Vagina (tissue), 2 donors: ENCODE measurements around the gene KCNK3. TPM values are rescaled to one million over a fixed set of nuclear protein-coding genes. Genes with fewer than 3 reads are reported as not detected.

Source experiments
- DNase-seq, 2 donors: peaks; one replicate each; pipeline ENCODE4 v3.0.0-alpha.2; 2017; ENCODE audit errors: extremely low spot score in 2 of 2
- H3K27ac ChIP-seq: fragments of 200-600 bp; sonication (generic); one replicate; pipeline ENCODE4 v1.5.1; 2019
- H3K27me3 ChIP-seq: fragments of 200-600 bp; sonication (generic); one replicate; pipeline ENCODE4 v1.5.1; 2019
- H3K36me3 ChIP-seq, 2 donors: fragments of 200-600 bp; sonication (generic); one replicate each; pipeline ENCODE4 v1.5.1; 2017 to 2019
- H3K4me1 ChIP-seq: fragments of 200-600 bp; sonication (generic); one replicate; pipeline ENCODE4 v1.5.1; 2019
- H3K4me3 ChIP-seq, 2 donors: fragments of 200-600 bp; sonication (generic); 1 replicate in 1 of 2; 2 replicates in 1 of 2; pipeline ENCODE4 v1.5.1; 2016 to 2019
- H3K9me3 ChIP-seq: fragments of 200-600 bp; sonication (generic); one replicate; pipeline ENCODE4 v1.5.1; 2019
- CTCF ChIP-seq, 3 experiments: fragments of 450-650 bp in 2 of 3; fragments of 200-600 bp in 1 of 3; sonication (generic) in 1 of 3; IDR thresholded peaks; one replicate each; pipeline ENCODE4 v1.5.1; 2017 to 2019; ENCODE audit warnings: antibody characterized with exemption in 3 of 3, mild to moderate bottlenecking in 2 of 3, moderate library complexity in 2 of 3
- POLR2A ChIP-seq, 2 donors: fragments of 450-650 bp; IDR thresholded peaks; one replicate each; pipeline ENCODE4 v1.6.1; 2017; ENCODE audit warnings: antibody characterized with exemption in 2 of 2, mild to moderate bottlenecking in 2 of 2, moderate library complexity in 2 of 2
- POLR2AphosphoS5 ChIP-seq, 2 donors: sonication (generic); formaldehyde crosslinking; IDR thresholded peaks; one replicate each; pipeline ENCODE4 v1.9.0; 2017; ENCODE audit warnings: antibody characterized with exemption in 2 of 2, mild to moderate bottlenecking in 2 of 2, low read depth in 1 of 2; ENCODE audit not compliant: insufficient read depth in 1 of 2
- intact Hi-C: fragments of 100-400 bp; cut with DNase I; formaldehyde crosslinking; loops from one replicate; pipeline ENCODE4 v1.15.1; 2023
- small RNA-seq: library from RNA; depleted of rRNA; stranded (forward); fragments of <200 nt; gene quantifications from one replicate; pipeline ENCODE3, GENCODE V24; 2016
- total RNA-seq: library from RNA; depleted of rRNA; stranded (reverse); fragments of >200 nt; gene quantifications from one replicate; pipeline ENCODE4 v1.2.3, GENCODE V29; 2016

KCNK3 gene
- total RNA-seq, 1 donor from 2014 or later = 10.6 TPM

- peaks cover 6% of the 10 kb centered on the region for H3K4me1 ChIP-seq
- peaks cover 7 to 71% of the 10 kb centered on the region in 2 donors for H3K36me3 ChIP-seq
- DNase-seq = no peak
- TF ChIP-seq CTCF (IDR thresholded peaks at IDR 0.05) (no peak), POLR2AphosphoS5 (IDR thresholded peaks at IDR 0.05; ENCODE audit: insufficient read depth in 1 of 2, low read depth in 1 of 2) (no peak), POLR2A (IDR thresholded peaks at IDR 0.05) (no peak)
- H3K4me3 ChIP-seq = no peak overlapping the region
- H3K27me3 ChIP-seq = no peaks in the 10 kb centered on the region
- no peaks in the 10 kb centered on the region for H3K9me3 ChIP-seq
- H3K27ac ChIP-seq = no peak overlapping the region
- intact Hi-C loops = no loop called here
These were observed 86.0 kb downstream of the KCNK3 start for GRCh38 chr2:26778507-26778906.

GRCh38 chr2:26780203-26780760, 87.8 kb downstream of the KCNK3 start:
- H3K36me3 ChIP-seq = peaks cover 7 to 63% of the 10 kb centered on the region in 2 donors
- TF ChIP-seq POLR2AphosphoS5 (IDR thresholded peaks at IDR 0.05; ENCODE audit: insufficient read depth in 1 of 2, low read depth in 1 of 2) (no peak), POLR2A (IDR thresholded peaks at IDR 0.05) (no peak), CTCF (IDR thresholded peaks at IDR 0.05) (no peak)
- intact Hi-C loops = no loop called here

More at GRCh38 chr2:26780203-26780760, 87.8 kb downstream of the KCNK3 start:
- Histone ChIP-seq H3K4me3 (no peak overlapping the region), H3K9me3 (no peaks in the 10 kb centered on the region), H3K27ac (no peak overlapping the region), H3K4me1 (no peaks in the 10 kb centered on the region), H3K27me3 (no peaks in the 10 kb centered on the region)
- DNase-seq = no peak

Small RNAs within 50 kb of the gene (small RNA-seq; reads per million reads assigned to genes)
- not detected for gene AC015977.1

Other genes with a start within 250 kb of the KCNK3 start
- 0.49 TPM for gene OTOF, start 214.6 kb upstream of the KCNK3 start, total RNA-seq
- not detected for gene CIB4, start 51.4 kb upstream of the KCNK3 start, total RNA-seq
- 40.8 TPM for gene SLC35F6, start 71.6 kb downstream of the KCNK3 start, total RNA-seq
- gene CENPA, start 93.3 kb downstream of the KCNK3 start, total RNA-seq = not detected
- gene DPYSL5, start 155.4 kb downstream of the KCNK3 start, total RNA-seq = 0.74 TPM